ENCODE data around the gene MAN1C1.

MAN1C1 gene

GRCh38 chr1:25804244-25804963, 187.8 kb downstream of the MAN1C1 start:
- no peak for DNase-seq (ENCODE audit: low read depth)

GRCh38 chr1:25804964-25805862, 188.6 kb downstream of the MAN1C1 start:
- no peak for DNase-seq (ENCODE audit: low read depth)

GRCh38 chr1:25805863-25806225, 189.3 kb downstream of the MAN1C1 start:
- no peak for DNase-seq (ENCODE audit: low read depth)

GRCh38 chr1:25806418-25806817, 189.8 kb downstream of the MAN1C1 start:
- DNase-seq (ENCODE audit: low read depth), result no peak

GRCh38 chr1:25807480-25808390, 191.1 kb downstream of the MAN1C1 start:
- DNase-seq (ENCODE audit: low read depth), result no peak

GRCh38 chr1:25808481-25809244, 192.1 kb downstream of the MAN1C1 start:
- DNase-seq (ENCODE audit: low read depth), result no peak

GRCh38 chr1:25809283-25809926, 192.8 kb downstream of the MAN1C1 start:
- DNase-seq (ENCODE audit: low read depth), result no peak

- no peak for DNase-seq (ENCODE audit: low read depth)
Measured at GRCh38 chr1:25809929-25810328, 193.3 kb downstream of the MAN1C1 start.

- DNase-seq (ENCODE audit: low read depth), result no peak
Measured at GRCh38 chr1:25810341-25811299, 194.0 kb downstream of the MAN1C1 start.

- no peak for DNase-seq (ENCODE audit: low read depth)
Measured at GRCh38 chr1:25811384-25812082, 194.9 kb downstream of the MAN1C1 start.

GRCh38 chr1:25813071-25813733, 196.6 kb downstream of the MAN1C1 start:
- no peak for DNase-seq (ENCODE audit: low read depth)

GRCh38 chr1:25813734-25814471, 197.3 kb downstream of the MAN1C1 start:
- DNase-seq (ENCODE audit: low read depth), result no peak

GRCh38 chr1:25814549-25815087, 198.0 kb downstream of the MAN1C1 start:
- no peak for DNase-seq (ENCODE audit: low read depth)

- DNase-seq (ENCODE audit: low read depth), result no peak
Measured at GRCh38 chr1:25815208-25816111, 198.9 kb downstream of the MAN1C1 start.

- no peak for DNase-seq (ENCODE audit: low read depth)
Measured at GRCh38 chr1:25816112-25816718, 199.6 kb downstream of the MAN1C1 start.

Measured in GM04504 (cell line).